ENCODE measurements around the gene CYP2F1.

DNA sequence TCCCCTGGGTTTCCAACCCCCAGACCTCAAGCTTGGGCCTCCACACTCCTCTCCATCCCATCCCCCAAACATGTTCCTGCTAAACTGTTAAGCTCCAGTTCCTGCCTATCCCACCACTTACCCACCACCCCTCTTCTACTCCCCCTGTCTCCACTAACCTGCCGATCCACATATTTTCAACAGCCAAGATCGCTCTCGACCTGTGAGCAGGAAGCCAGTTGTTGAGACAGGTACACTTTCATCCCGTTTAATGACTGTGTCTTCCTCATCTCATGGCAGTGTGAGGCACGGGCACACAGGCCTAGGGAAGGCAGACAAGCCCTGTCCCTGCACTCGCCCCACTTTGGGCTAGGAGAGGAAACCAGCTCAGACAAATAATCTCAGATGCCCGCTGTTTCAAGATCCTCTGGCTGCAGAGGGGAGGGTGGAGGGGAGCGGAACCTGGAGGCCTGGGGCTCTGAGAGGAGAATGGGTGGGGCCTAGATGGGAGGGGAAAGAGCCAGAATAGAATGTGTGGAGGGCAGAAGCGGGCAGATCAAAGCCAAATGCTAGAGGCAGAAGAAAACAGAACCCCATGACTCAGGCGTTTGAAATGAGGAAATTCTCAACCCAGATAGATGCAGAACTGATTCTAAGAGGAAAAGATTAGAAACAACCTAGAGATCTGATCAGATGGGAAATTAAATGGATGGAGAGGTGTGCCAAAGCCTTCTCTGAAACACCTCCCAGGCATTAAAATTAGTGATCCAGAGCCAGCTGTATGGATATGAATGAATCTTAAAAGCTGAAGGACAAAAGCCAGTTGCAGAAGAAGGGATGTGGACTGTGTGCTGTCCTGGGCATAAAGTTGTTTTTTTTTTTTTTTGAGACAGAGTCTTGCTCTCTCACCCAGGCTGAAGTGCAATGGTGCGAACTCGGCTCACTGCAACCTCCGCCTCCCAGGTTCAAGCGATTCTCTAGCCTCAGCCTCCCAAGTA, 61.9 kb downstream of the CYP2F1 start:
- TF ChIP-seq, protein P1, sequence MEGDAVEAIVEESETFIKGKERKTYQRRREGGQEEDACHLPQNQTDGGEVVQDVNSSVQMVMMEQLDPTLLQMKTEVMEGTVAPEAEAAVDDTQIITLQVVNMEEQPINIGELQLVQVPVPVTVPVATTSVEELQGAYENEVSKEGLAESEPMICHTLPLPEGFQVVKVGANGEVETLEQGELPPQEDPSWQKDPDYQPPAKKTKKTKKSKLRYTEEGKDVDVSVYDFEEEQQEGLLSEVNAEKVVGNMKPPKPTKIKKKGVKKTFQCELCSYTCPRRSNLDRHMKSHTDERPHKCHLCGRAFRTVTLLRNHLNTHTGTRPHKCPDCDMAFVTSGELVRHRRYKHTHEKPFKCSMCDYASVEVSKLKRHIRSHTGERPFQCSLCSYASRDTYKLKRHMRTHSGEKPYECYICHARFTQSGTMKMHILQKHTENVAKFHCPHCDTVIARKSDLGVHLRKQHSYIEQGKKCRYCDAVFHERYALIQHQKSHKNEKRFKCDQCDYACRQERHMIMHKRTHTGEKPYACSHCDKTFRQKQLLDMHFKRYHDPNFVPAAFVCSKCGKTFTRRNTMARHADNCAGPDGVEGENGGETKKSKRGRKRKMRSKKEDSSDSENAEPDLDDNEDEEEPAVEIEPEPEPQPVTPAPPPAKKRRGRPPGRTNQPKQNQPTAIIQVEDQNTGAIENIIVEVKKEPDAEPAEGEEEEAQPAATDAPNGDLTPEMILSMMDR (IDR thresholded peaks at IDR 0.05), result no peak
- peak in 1 of 2 donors; percentile 55 for TF ChIP-seq POLR2A (IDR thresholded peaks at IDR 0.05)
